OCI-LY3 (cell line): ENCODE results near the gene PTPRN2.

ENCODE experiments used
- CTCF ChIP-seq: fragments of 200-600, 300-600 bp; sonication (generic); IDR thresholded peaks from 2 replicates; pipeline ENCODE4 v1.5.1; 2014; ENCODE audit warnings: antibody characterized with exemption, low read length, low read depth
- EZH2phosphoT487 ChIP-seq: fragments of 200-600 bp; shearing (Covaris generic); IDR thresholded peaks from 2 replicates; pipeline ENCODE4 v1.6.1; 2018; ENCODE audit warnings: antibody characterized with exemption, mixed run types, low read depth

GRCh38 chr7:158000160-158000559, 587.5 kb downstream of the PTPRN2 start:
- no peak for TF ChIP-seq CTCF
- TF ChIP-seq EZH2phosphoT487: no peak
